ENCODE results near the gene CIC.

The CIC gene

GRCh38 chr19:42275103-42275502 is 6.1 kb downstream of the CIC start:
- no peak for DNase-seq (ENCODE audit: low read depth in 3 of 3, low spot score in 1 of 3)

GRCh38 chr19:42275517-42275916 is 6.5 kb downstream of the CIC start:
- DNase-seq (ENCODE audit: low read depth in 3 of 3, low spot score in 1 of 3) = no peak

- DNase-seq (ENCODE audit: low read depth in 3 of 3, low spot score in 1 of 3) = no peak
Measured at GRCh38 chr19:42276284-42276683, 7.2 kb downstream of the CIC start.

- no peak for DNase-seq (ENCODE audit: low read depth in 3 of 3, low spot score in 1 of 3)
Measured at GRCh38 chr19:42276821-42277220, 7.8 kb downstream of the CIC start.

GRCh38 chr19:42277821-42278451 is 8.9 kb downstream of the CIC start:
- DNase-seq (ENCODE audit: low read depth in 3 of 3, low spot score in 1 of 3) = no peak

- DNase-seq (ENCODE audit: low read depth in 3 of 3, low spot score in 1 of 3) = no peak
Measured at GRCh38 chr19:42278452-42279154, 9.6 kb downstream of the CIC start.

GRCh38 chr19:42279155-42279901 is 10.3 kb downstream of the CIC start:
- no peak for DNase-seq (ENCODE audit: low read depth in 3 of 3, low spot score in 1 of 3)

- peak; percentile 65 to 73 (median 66) for DNase-seq (ENCODE audit: low read depth in 3 of 3, low spot score in 1 of 3)
Measured at GRCh38 chr19:42279902-42280814, 11.1 kb downstream of the CIC start.

- DNase-seq (ENCODE audit: low read depth in 3 of 3, low spot score in 1 of 3) = no peak
Measured at GRCh38 chr19:42280815-42281145, 11.7 kb downstream of the CIC start.

GRCh38 chr19:42281146-42281826 is 12.2 kb downstream of the CIC start:
- DNase-seq (ENCODE audit: low read depth in 3 of 3, low spot score in 1 of 3) = no peak

GRCh38 chr19:42281827-42282762 is 13.0 kb downstream of the CIC start:
- no peak for DNase-seq (ENCODE audit: low read depth in 3 of 3, low spot score in 1 of 3)

GRCh38 chr19:42282819-42283187 is 13.8 kb downstream of the CIC start:
- DNase-seq (ENCODE audit: low read depth in 3 of 3, low spot score in 1 of 3) = no peak

- peak; percentile 92 to 95 (median 93) for DNase-seq (ENCODE audit: low read depth in 3 of 3, low spot score in 1 of 3)
Measured at GRCh38 chr19:42283188-42284065, 14.4 kb downstream of the CIC start.

- peak; percentile 54 to 72 (median 65) for DNase-seq (ENCODE audit: low read depth in 3 of 3, low spot score in 1 of 3)
Measured at GRCh38 chr19:42284066-42284501, 15.0 kb downstream of the CIC start.

- no peak for DNase-seq (ENCODE audit: low read depth in 3 of 3, low spot score in 1 of 3)
Measured at GRCh38 chr19:42284591-42285341, 15.7 kb downstream of the CIC start.

- DNase-seq (ENCODE audit: low read depth in 3 of 3, low spot score in 1 of 3) = no peak
Measured at GRCh38 chr19:42285541-42285941, 16.5 kb downstream of the CIC start.

- no peak for DNase-seq (ENCODE audit: low read depth in 3 of 3, low spot score in 1 of 3)
Measured at GRCh38 chr19:42285988-42286348, 16.9 kb downstream of the CIC start.

All from stimulated activated CD4-positive, alpha-beta T cell treated with anti-CD3 and anti-CD28 coated beads, TNF-alpha, amount 100 ng/mL, for 1 hour (primary cell).